Measurements from ENCODE around the gene ABLIM2. TPM values are rescaled to one million over a fixed set of nuclear protein-coding genes. Genes with fewer than 3 reads are reported as not detected.

The ABLIM2 gene
- total RNA-seq, 1 experiment from 2014 or later: 6.1 TPM

DNA sequence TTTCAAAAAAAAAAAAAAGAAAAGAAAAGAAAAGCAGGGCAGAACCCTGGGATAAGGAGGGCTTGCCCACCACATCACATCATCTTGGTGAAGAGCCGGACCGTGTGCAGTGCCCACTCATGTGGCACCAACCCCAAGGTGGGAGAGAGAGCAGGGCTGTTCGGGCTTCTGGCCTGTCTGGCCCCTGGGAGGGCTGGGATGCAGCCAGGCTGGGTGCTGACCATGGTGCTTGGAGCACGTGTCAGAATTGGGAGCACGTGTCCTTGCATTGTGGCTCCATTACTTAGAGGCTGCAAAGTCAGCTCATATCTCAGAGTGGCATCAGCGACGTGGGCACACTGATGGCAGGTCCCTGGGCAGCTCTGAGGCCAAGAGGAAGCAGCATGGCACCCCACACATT lies 118.0 kb downstream of the ABLIM2 start:
- no peaks in the 10 kb centered on the region for H3K4me1 ChIP-seq (ENCODE audit: control insufficient read depth in 1 of 2, insufficient read depth in 2 of 2, low read length in 2 of 2)
- no peak overlapping the region for H2AFZ ChIP-seq (ENCODE audit: low read depth, low read length, poor library complexity, severe bottlenecking)
- no peak for TF ChIP-seq RAD21 (IDR thresholded peaks at IDR 0.05; ENCODE audit: low read depth)
- TF ChIP-seq, protein P1, sequence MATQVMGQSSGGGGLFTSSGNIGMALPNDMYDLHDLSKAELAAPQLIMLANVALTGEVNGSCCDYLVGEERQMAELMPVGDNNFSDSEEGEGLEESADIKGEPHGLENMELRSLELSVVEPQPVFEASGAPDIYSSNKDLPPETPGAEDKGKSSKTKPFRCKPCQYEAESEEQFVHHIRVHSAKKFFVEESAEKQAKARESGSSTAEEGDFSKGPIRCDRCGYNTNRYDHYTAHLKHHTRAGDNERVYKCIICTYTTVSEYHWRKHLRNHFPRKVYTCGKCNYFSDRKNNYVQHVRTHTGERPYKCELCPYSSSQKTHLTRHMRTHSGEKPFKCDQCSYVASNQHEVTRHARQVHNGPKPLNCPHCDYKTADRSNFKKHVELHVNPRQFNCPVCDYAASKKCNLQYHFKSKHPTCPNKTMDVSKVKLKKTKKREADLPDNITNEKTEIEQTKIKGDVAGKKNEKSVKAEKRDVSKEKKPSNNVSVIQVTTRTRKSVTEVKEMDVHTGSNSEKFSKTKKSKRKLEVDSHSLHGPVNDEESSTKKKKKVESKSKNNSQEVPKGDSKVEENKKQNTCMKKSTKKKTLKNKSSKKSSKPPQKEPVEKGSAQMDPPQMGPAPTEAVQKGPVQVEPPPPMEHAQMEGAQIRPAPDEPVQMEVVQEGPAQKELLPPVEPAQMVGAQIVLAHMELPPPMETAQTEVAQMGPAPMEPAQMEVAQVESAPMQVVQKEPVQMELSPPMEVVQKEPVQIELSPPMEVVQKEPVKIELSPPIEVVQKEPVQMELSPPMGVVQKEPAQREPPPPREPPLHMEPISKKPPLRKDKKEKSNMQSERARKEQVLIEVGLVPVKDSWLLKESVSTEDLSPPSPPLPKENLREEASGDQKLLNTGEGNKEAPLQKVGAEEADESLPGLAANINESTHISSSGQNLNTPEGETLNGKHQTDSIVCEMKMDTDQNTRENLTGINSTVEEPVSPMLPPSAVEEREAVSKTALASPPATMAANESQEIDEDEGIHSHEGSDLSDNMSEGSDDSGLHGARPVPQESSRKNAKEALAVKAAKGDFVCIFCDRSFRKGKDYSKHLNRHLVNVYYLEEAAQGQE (IDR thresholded peaks at IDR 0.05; ENCODE audit: low read depth): peak; percentile 39; the same call in 1 of the 2 replicates
- H3K4me3 ChIP-seq (replicated peaks in 1 of 2; ENCODE audit: low read depth in 1 of 2, low read length in 2 of 2): no peak overlapping the region
- H4K20me1 ChIP-seq (ENCODE audit: insufficient read depth): no peaks in the 10 kb centered on the region
- CTCF ChIA-PET: no interaction called here
- no peaks in the 10 kb centered on the region for H3K79me2 ChIP-seq (ENCODE audit: insufficient read depth, low read length)
- no peak overlapping the region for H3K27ac ChIP-seq (ENCODE audit: low read depth, low read length)
- RAD21 ChIA-PET (ENCODE audit: low non-redundant PET in 1 of 2, low total read pairs in 2 of 2, uncharacterized antibody in 2 of 2, unreplicated experiment in 2 of 2): no interaction called here
- no peaks in the 10 kb centered on the region for H3K27me3 ChIP-seq (ENCODE audit: insufficient read depth, low read length)
- H3K9me3 ChIP-seq (ENCODE audit: control insufficient read depth in 1 of 2, insufficient read depth in 1 of 2, low read depth in 1 of 2, low read length in 2 of 2): no peaks in the 10 kb centered on the region
- H3K9me2 ChIP-seq (ENCODE audit: insufficient read depth): no peaks in the 10 kb centered on the region
- ATAC-seq (no peak), DNase-seq (ENCODE audit: low read depth, low spot score) (no peak)
- H3K36me3 ChIP-seq (ENCODE audit: control insufficient read depth in 1 of 2, insufficient read depth in 2 of 2, low read length in 2 of 2): no peaks in the 10 kb centered on the region
- intact Hi-C loops (cut with micrococcal nuclease): no loop called here
- H3K9ac ChIP-seq (ENCODE audit: low read length): no peak overlapping the region
- POLR2A ChIA-PET: no interaction called here
- no peak overlapping the region for H3K4me2 ChIP-seq (ENCODE audit: low read length)
- BruUV-seq (replicated peaks): no TSS peak

DNA sequence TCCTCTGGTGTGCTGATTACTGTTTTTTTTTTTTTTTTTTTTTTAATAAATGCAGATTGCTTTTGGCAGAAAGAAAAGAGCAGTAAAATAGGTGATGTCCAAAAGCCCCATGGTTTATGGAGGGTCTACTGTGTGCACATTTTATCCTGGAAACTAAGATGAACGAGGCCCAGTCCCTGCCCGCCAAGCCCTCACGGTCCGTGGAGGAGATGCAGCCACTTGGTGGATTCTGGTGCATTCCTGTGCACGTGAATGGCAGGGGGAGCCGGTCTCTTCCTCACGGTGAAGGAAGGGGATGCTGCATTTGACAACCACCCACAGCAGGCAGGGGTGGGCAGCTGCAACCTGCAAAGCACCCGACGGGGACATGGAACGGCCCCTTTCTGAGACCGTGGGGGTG lies 118.8 kb downstream of the ABLIM2 start:
- POLR2A ChIA-PET: no interaction called here
- no peaks in the 10 kb centered on the region for H3K9me3 ChIP-seq (ENCODE audit: control insufficient read depth in 1 of 2, insufficient read depth in 1 of 2, low read depth in 1 of 2, low read length in 2 of 2)

More for the DNA sequence above, 118.8 kb downstream of the ABLIM2 start:
- TF ChIP-seq, protein P2, sequence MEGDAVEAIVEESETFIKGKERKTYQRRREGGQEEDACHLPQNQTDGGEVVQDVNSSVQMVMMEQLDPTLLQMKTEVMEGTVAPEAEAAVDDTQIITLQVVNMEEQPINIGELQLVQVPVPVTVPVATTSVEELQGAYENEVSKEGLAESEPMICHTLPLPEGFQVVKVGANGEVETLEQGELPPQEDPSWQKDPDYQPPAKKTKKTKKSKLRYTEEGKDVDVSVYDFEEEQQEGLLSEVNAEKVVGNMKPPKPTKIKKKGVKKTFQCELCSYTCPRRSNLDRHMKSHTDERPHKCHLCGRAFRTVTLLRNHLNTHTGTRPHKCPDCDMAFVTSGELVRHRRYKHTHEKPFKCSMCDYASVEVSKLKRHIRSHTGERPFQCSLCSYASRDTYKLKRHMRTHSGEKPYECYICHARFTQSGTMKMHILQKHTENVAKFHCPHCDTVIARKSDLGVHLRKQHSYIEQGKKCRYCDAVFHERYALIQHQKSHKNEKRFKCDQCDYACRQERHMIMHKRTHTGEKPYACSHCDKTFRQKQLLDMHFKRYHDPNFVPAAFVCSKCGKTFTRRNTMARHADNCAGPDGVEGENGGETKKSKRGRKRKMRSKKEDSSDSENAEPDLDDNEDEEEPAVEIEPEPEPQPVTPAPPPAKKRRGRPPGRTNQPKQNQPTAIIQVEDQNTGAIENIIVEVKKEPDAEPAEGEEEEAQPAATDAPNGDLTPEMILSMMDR (IDR thresholded peaks at IDR 0.05 in 2 of 3, conservative IDR thresholded peaks at IDR 0.05 in 1 of 3; ENCODE audit: borderline replicate concordance in 1 of 3, insufficient read depth in 1 of 3, low read depth in 2 of 3, low read length in 2 of 3): no peak
- TF ChIP-seq, protein P3, sequence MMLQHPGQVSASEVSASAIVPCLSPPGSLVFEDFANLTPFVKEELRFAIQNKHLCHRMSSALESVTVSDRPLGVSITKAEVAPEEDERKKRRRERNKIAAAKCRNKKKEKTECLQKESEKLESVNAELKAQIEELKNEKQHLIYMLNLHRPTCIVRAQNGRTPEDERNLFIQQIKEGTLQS (IDR thresholded peaks at IDR 0.05): no peak
- TF ChIP-seq POLR2AphosphoS5 (IDR thresholded peaks at IDR 0.05; ENCODE audit: low read depth, low read length) (no peak), ZNF274 (IDR thresholded peaks at IDR 0.05; ENCODE audit: low read depth, low read length) (no peak), EGR1 (IDR thresholded peaks at IDR 0.05; ENCODE audit: low read depth) (no peak), CBX3 (IDR thresholded peaks at IDR 0.05; ENCODE audit: low read depth) (no peak), EZH2phosphoT487 (IDR thresholded peaks at IDR 0.05; ENCODE audit: borderline replicate concordance) (no peak), SRF (IDR thresholded peaks at IDR 0.05; ENCODE audit: low read depth) (no peak), ZFX (IDR thresholded peaks at IDR 0.05) (no peak)
- Histone ChIP-seq H3K27me3 (ENCODE audit: insufficient read depth, low read length) (no peaks in the 10 kb centered on the region), H3K9me2 (ENCODE audit: insufficient read depth) (no peaks in the 10 kb centered on the region), H3K79me2 (ENCODE audit: insufficient read depth, low read length) (no peaks in the 10 kb centered on the region), H3K4me3 (replicated peaks in 1 of 2; ENCODE audit: low read depth in 1 of 2, low read length in 2 of 2) (no peak overlapping the region), H3K9ac (ENCODE audit: low read length) (no peak overlapping the region), H3K27ac (ENCODE audit: low read depth, low read length) (no peak overlapping the region), H3K36me3 (ENCODE audit: control insufficient read depth in 1 of 2, insufficient read depth in 2 of 2, low read length in 2 of 2) (no peaks in the 10 kb centered on the region), H3K4me2 (ENCODE audit: low read length) (no peak overlapping the region), H3K4me1 (ENCODE audit: control insufficient read depth in 1 of 2, insufficient read depth in 2 of 2, low read length in 2 of 2) (no peaks in the 10 kb centered on the region), H2AFZ (ENCODE audit: low read depth, low read length, poor library complexity, severe bottlenecking) (no peak overlapping the region), H4K20me1 (ENCODE audit: insufficient read depth) (no peaks in the 10 kb centered on the region)
- ChIA-PET RAD21 (ENCODE audit: low non-redundant PET in 1 of 2, low total read pairs in 2 of 2, uncharacterized antibody in 2 of 2, unreplicated experiment in 2 of 2) (no interaction called here), CTCF (no interaction called here)
- BruUV-seq (replicated peaks): no TSS peak
- intact Hi-C loops (cut with micrococcal nuclease): no loop called here
- ATAC-seq: no peak
- no peak for DNase-seq (ENCODE audit: low read depth, low spot score)
